ENCODE measurements around the gene ME1. TPM values are rescaled to one million over a fixed set of nuclear protein-coding genes. Genes with fewer than 3 reads are reported as not detected.

The ME1 gene
- total and polyA plus RNA-seq, 9 of the 15 experiments (the other 6 are each of a cell fraction or from before 2014, with no cell fraction given): 3.2 to 10.4 (median 5.5) TPM

DNA sequence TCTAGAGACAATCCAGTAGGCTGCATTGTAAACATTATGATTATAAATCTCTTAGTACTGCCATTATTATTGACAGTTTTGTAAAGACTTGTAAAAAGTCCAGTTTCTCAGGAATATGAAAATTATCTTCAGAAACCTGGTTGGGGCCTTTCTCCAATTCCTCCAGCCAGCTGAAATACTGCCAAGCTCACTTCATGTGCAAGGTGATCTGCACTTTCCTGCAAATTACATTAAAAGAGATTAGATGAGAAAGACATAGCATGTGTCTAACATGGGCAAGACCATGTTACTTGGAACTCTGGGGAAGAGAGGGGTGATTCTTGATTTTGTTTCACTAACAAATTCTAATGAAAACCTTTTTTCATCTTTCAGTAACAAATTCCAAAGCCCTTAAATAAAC, 261.7 kb downstream of the ME1 start:
- CTCF ChIA-PET (ENCODE audit: low intra/inter-chr PET ratio): no interaction called here
- Histone ChIP-seq H3K79me2 (ENCODE audit: control insufficient read depth, insufficient read depth, low read length) (no peaks in the 10 kb centered on the region), H3K4me1 (replicated peaks in 1 of 2; ENCODE audit: control insufficient read depth in 2 of 2, insufficient read depth in 2 of 2, low read length in 2 of 2) (no peaks in the 10 kb centered on the region), H3K9me1 (ENCODE audit: control insufficient read depth, insufficient read depth, low read length) (no peaks in the 10 kb centered on the region), H3K36me3 (ENCODE audit: control insufficient read depth, insufficient read depth, low read length) (peaks cover 82% of the 10 kb centered on the region), H3K9me3 (replicated peaks; ENCODE audit: control insufficient read depth, insufficient read depth, low read depth, low read length) (no peaks in the 10 kb centered on the region), H2AFZ (ENCODE audit: low read depth, low read length) (no peak overlapping the region), H4K20me1 (replicated peaks; ENCODE audit: control insufficient read depth, insufficient read depth, low read length) (no peaks in the 10 kb centered on the region), H3K27ac (ENCODE audit: extremely low read depth, low read depth, low read length) (no peak overlapping the region), H3K9ac (ENCODE audit: insufficient read depth in 1 of 2, low read depth in 2 of 2, low read length in 2 of 2) (no peak overlapping the region), H3K4me3 (no peak overlapping the region), H3K27me3 (ENCODE audit: control insufficient read depth in 2 of 2, insufficient read depth in 2 of 2, low read length in 2 of 2) (no peaks in the 10 kb centered on the region), H3K4me2 (ENCODE audit: insufficient read depth, low read length) (no peak overlapping the region)
- intact Hi-C loops (cut with micrococcal nuclease) (no loop called here), in situ Hi-C loops (cut with MboI) (no loop called here)
- no TSS peak for BruUV-seq (replicated peaks)
- no peak for FAIRE-seq
- POLR2A ChIA-PET: interaction anchor here (1.1 kb wide), 1 partner anchor 15 kb away, joined by 5 read pairs; no protein-coding TSS in a partner anchor
- no peak for TF ChIP-seq MED1 (CRISPR knock-in tag; IDR thresholded peaks at IDR 0.05; ENCODE audit: borderline replicate concordance)
- no peak for TF ChIP-seq CBX5 (IDR thresholded peaks at IDR 0.05; ENCODE audit: borderline replicate concordance, low read depth)
- TF ChIP-seq, protein P1, sequence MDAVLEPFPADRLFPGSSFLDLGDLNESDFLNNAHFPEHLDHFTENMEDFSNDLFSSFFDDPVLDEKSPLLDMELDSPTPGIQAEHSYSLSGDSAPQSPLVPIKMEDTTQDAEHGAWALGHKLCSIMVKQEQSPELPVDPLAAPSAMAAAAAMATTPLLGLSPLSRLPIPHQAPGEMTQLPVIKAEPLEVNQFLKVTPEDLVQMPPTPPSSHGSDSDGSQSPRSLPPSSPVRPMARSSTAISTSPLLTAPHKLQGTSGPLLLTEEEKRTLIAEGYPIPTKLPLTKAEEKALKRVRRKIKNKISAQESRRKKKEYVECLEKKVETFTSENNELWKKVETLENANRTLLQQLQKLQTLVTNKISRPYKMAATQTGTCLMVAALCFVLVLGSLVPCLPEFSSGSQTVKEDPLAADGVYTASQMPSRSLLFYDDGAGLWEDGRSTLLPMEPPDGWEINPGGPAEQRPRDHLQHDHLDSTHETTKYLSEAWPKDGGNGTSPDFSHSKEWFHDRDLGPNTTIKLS (IDR thresholded peaks at IDR 0.05; ENCODE audit: borderline replicate concordance, low read depth): no peak
- TF ChIP-seq ZKSCAN3 (CRISPR knock-in tag; IDR thresholded peaks at IDR 0.05): no peak
- no peak for TF ChIP-seq TAF1 (IDR thresholded peaks at IDR 0.05; ENCODE audit: control insufficient read depth, extremely low read depth, insufficient read depth, low read length, severe bottlenecking)
- TF ChIP-seq, protein P2, sequence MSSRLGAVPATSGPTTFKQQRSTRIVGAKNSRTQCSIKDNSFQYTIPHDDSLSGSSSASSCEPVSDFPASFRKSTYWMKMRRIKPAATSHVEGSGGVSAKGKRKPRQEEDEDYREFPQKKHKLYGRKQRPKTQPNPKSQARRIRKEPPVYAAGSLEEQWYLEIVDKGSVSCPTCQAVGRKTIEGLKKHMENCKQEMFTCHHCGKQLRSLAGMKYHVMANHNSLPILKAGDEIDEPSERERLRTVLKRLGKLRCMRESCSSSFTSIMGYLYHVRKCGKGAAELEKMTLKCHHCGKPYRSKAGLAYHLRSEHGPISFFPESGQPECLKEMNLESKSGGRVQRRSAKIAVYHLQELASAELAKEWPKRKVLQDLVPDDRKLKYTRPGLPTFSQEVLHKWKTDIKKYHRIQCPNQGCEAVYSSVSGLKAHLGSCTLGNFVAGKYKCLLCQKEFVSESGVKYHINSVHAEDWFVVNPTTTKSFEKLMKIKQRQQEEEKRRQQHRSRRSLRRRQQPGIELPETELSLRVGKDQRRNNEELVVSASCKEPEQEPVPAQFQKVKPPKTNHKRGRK (tag; IDR thresholded peaks at IDR 0.05): no peak
- no peak for TF ChIP-seq ZNF436 (CRISPR knock-in tag; IDR thresholded peaks at IDR 0.05)
- no peak for TF ChIP-seq ZC3H11A (IDR thresholded peaks at IDR 0.05; ENCODE audit: low read depth, low read length)
- no peak for TF ChIP-seq STAT5A (IDR thresholded peaks at IDR 0.05; ENCODE audit: borderline replicate concordance, low read length)
- TF ChIP-seq SMARCA4 (IDR thresholded peaks at IDR 0.05): no peak
- no peak for TF ChIP-seq TAF7 (tag; IDR thresholded peaks at IDR 0.05)
- TF ChIP-seq, protein P3, sequence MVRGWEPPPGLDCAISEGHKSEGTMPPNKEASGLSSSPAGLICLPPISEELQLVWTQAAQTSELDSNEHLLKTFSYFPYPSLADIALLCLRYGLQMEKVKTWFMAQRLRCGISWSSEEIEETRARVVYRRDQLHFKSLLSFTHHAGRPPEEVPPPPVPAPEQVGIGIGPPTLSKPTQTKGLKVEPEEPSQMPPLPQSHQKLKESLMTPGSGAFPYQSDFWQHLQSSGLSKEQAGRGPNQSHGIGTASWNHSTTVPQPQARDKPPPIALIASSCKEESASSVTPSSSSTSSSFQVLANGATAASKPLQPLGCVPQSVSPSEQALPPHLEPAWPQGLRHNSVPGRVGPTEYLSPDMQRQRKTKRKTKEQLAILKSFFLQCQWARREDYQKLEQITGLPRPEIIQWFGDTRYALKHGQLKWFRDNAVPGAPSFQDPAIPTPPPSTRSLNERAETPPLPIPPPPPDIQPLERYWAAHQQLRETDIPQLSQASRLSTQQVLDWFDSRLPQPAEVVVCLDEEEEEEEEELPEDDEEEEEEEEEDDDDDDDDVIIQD (CRISPR knock-in tag; IDR thresholded peaks at IDR 0.05): no peak
- no peak for TF ChIP-seq MYBL2 (IDR thresholded peaks at IDR 0.05; ENCODE audit: low read depth)
- TF ChIP-seq MYBL2 (CRISPR knock-in tag; IDR thresholded peaks at IDR 0.05; ENCODE audit: borderline replicate concordance): no peak
- no peak for TF ChIP-seq ZNF175 (CRISPR knock-in tag; IDR thresholded peaks at IDR 0.05; ENCODE audit: low read depth)
- no peak for TF ChIP-seq ZNF197 (CRISPR knock-in tag; IDR thresholded peaks at IDR 0.05; ENCODE audit: low read depth)
- TF ChIP-seq BRD9 (IDR thresholded peaks at IDR 0.05; ENCODE audit: low read depth, partially characterized antibody): no peak
- TF ChIP-seq MIER1 (IDR thresholded peaks at IDR 0.05; ENCODE audit: low read depth): no peak
- TF ChIP-seq HLTF (IDR thresholded peaks at IDR 0.05): no peak
- no peak for TF ChIP-seq RAD51 (IDR thresholded peaks at IDR 0.05; ENCODE audit: borderline replicate concordance, low read depth)
- no peak for DNase-seq (ENCODE audit: extremely low read depth in 1 of 4, low spot score in 3 of 4)
- no peak for ATAC-seq

Measured in K562 (cell line).